Panc1 (cell line): ENCODE measurements around the gene MCF2L. TPM values are rescaled to one million over a fixed set of nuclear protein-coding genes. Genes with fewer than 3 reads are reported as not detected.

Source experiments
- ATAC-seq: fragments of 200-7000 bp; cut with Tn5 transposase; 2 replicates; pipeline ENCODE4 v1.9.1; 2020; ENCODE audit warnings: mild to moderate bottlenecking, moderate library complexity
- BruUV-seq: library from RNA; stranded (reverse); fragments of 400-500 nt; replicated peaks from 2 replicates; lab custom pipeline; 2021; lab: Mats Ljungman, UMichigan
- CTCF ChIA-PET: fragments of 300-600 bp; sonication (Branson Sonifier 250); formaldehyde crosslinking; loops from one replicate; lab custom pipeline; 2022; ENCODE audit warnings: antibody characterized with exemption; lab: Charles Lee
- POLR2A ChIA-PET: fragments of 300-600 bp; sonication (Branson Sonifier 250); formaldehyde crosslinking; loops from one replicate; lab custom pipeline; 2022; ENCODE audit warnings: antibody characterized with exemption; lab: Charles Lee
- DNase-seq: peaks from one replicate; pipeline ENCODE4 v3.0.0-alpha.2; 2010; ENCODE audit warnings: low read depth, low spot score
- H3K27ac ChIP-seq: 2 replicates; pipeline ENCODE4 v1.5.1; 2011; ENCODE audit warnings: mild to moderate bottlenecking, low read length, inconsistent platforms
- H3K27me3 ChIP-seq: fragments of 200-500 bp; sonication (Bioruptor generic); 2 replicates; pipeline ENCODE4 v1.6.0; 2014; ENCODE audit warnings: low read length, inconsistent platforms; ENCODE audit not compliant: control insufficient read depth, insufficient read depth
- H3K36me3 ChIP-seq: fragments of 200-500 bp; sonication (Bioruptor generic); 2 replicates; pipeline ENCODE4 v1.5.1; 2014; ENCODE audit warnings: inconsistent platforms, mild to moderate bottlenecking, low read length, moderate library complexity; ENCODE audit not compliant: control insufficient read depth, insufficient read depth
- H3K4me1 ChIP-seq: 2 replicates; pipeline ENCODE4 v1.5.1; 2011; ENCODE audit warnings: inconsistent platforms, mild to moderate bottlenecking, low read length, moderate library complexity; ENCODE audit not compliant: control insufficient read depth, insufficient read depth
- H3K4me3 ChIP-seq, 2 experiments: 2 replicates each; pipeline ENCODE4 v1.5.1; 2011 to 2012; ENCODE audit warnings: low read depth in 2 of 2, low read length in 2 of 2, mild to moderate bottlenecking in 2 of 2, inconsistent platforms in 1 of 2, moderate library complexity in 1 of 2
- H3K9me3 ChIP-seq: fragments of 200-500 bp; sonication (Bioruptor generic); 2 replicates; pipeline ENCODE4 v1.5.1; 2014; ENCODE audit warnings: low read depth, mild to moderate bottlenecking, inconsistent platforms, low read length, moderate library complexity; ENCODE audit not compliant: control insufficient read depth, insufficient read depth
- POLR2AphosphoS5 ChIP-seq: IDR thresholded peaks from 2 replicates; pipeline ENCODE4 v1.6.1; 2012; ENCODE audit warnings: mild to moderate bottlenecking, low read depth, low read length, moderate library complexity
- SIN3A ChIP-seq: IDR thresholded peaks from 2 replicates; pipeline ENCODE4 v1.6.1; 2012; ENCODE audit warnings: low read depth, mild to moderate bottlenecking, low read length, moderate library complexity, borderline replicate concordance; ENCODE audit not compliant: insufficient read depth
- TCF7L2 ChIP-seq: IDR thresholded peaks from 2 replicates; pipeline ENCODE4 v1.6.1; 2011; ENCODE audit warnings: mild to moderate bottlenecking, low read depth, low read length, inconsistent platforms
- in situ Hi-C: cut with HindIII; loops from 2 replicates; pipeline ENCODE4 v1.10.0; 2016; ENCODE audit warnings: low sequenced_read_pairs, low pct_unique_long_range_greater_than_20kb
- intact Hi-C: fragments of 100-400 bp; cut with micrococcal nuclease; formaldehyde crosslinking; loops from one replicate; pipeline ENCODE4 v1.10.0; 2022; ENCODE audit not compliant: unreplicated experiment
- total RNA-seq: library from RNA; stranded (reverse); gene quantifications from one replicate; pipeline ENCODE4 v1.2.1, GENCODE V29; 2021; ENCODE audit not compliant: unreplicated experiment
- TF ChIP-seq, protein P1 (sequence below), 2 experiments: IDR thresholded peaks; 2 replicates each; pipeline ENCODE4 v1.6.1; 2011 to 2012; ENCODE audit warnings: low read depth in 2 of 2, control low read depth in 1 of 2, low read length in 1 of 2, mild to moderate bottlenecking in 1 of 2, moderate library complexity in 1 of 2; ENCODE audit not compliant: insufficient read depth in 1 of 2
- TF ChIP-seq, protein P2 (sequence below): fragments of 450-650 bp; IDR thresholded peaks from 2 replicates; pipeline ENCODE4 v1.5.1; 2017; ENCODE audit warnings: mild to moderate bottlenecking

MCF2L gene
- total RNA-seq, 1 experiment from 2014 or later: 0.57 TPM

DNA sequence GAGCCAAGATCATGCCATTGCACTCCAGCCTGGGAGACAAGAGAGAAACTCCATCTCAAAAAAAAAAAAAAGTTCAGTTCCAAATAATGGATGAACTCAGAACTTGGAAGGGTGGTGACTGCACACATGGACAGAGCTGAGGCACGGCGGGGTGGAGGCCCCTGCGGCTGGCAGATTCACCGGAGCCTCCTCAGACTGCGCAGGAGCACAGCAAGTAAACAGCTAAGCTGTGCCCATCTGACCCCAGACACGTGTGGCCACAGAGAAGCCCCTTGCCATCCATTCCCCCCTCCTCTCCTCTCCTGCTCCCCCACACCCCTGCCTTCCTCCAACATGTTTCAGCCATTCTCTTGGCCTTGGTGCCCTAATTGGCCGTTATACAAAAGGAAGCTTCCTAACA lies 173.9 kb downstream of the MCF2L start:
- CTCF ChIA-PET: no interaction called here
- TF ChIP-seq, protein P1, sequence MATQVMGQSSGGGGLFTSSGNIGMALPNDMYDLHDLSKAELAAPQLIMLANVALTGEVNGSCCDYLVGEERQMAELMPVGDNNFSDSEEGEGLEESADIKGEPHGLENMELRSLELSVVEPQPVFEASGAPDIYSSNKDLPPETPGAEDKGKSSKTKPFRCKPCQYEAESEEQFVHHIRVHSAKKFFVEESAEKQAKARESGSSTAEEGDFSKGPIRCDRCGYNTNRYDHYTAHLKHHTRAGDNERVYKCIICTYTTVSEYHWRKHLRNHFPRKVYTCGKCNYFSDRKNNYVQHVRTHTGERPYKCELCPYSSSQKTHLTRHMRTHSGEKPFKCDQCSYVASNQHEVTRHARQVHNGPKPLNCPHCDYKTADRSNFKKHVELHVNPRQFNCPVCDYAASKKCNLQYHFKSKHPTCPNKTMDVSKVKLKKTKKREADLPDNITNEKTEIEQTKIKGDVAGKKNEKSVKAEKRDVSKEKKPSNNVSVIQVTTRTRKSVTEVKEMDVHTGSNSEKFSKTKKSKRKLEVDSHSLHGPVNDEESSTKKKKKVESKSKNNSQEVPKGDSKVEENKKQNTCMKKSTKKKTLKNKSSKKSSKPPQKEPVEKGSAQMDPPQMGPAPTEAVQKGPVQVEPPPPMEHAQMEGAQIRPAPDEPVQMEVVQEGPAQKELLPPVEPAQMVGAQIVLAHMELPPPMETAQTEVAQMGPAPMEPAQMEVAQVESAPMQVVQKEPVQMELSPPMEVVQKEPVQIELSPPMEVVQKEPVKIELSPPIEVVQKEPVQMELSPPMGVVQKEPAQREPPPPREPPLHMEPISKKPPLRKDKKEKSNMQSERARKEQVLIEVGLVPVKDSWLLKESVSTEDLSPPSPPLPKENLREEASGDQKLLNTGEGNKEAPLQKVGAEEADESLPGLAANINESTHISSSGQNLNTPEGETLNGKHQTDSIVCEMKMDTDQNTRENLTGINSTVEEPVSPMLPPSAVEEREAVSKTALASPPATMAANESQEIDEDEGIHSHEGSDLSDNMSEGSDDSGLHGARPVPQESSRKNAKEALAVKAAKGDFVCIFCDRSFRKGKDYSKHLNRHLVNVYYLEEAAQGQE (IDR thresholded peaks at IDR 0.05; ENCODE audit: insufficient read depth in 1 of 2, low read depth in 2 of 2, low read length in 1 of 2): no peak
- TF ChIP-seq POLR2AphosphoS5 (no peak), SIN3A (no peak), TCF7L2 (no peak)
- TF ChIP-seq, protein P2, sequence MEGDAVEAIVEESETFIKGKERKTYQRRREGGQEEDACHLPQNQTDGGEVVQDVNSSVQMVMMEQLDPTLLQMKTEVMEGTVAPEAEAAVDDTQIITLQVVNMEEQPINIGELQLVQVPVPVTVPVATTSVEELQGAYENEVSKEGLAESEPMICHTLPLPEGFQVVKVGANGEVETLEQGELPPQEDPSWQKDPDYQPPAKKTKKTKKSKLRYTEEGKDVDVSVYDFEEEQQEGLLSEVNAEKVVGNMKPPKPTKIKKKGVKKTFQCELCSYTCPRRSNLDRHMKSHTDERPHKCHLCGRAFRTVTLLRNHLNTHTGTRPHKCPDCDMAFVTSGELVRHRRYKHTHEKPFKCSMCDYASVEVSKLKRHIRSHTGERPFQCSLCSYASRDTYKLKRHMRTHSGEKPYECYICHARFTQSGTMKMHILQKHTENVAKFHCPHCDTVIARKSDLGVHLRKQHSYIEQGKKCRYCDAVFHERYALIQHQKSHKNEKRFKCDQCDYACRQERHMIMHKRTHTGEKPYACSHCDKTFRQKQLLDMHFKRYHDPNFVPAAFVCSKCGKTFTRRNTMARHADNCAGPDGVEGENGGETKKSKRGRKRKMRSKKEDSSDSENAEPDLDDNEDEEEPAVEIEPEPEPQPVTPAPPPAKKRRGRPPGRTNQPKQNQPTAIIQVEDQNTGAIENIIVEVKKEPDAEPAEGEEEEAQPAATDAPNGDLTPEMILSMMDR: no peak
- Histone ChIP-seq H3K4me1 (no peaks in the 10 kb centered on the region), H3K9me3 (no peaks in the 10 kb centered on the region), H3K4me3 (no peak overlapping the region), H3K27me3 (no peaks in the 10 kb centered on the region), H3K36me3 (no peaks in the 10 kb centered on the region), H3K27ac (no peak overlapping the region)
- in situ Hi-C loops: no loop called here
- intact Hi-C loops: no loop called here
- POLR2A ChIA-PET: no interaction called here
- no peak for DNase-seq
- BruUV-seq: no TSS peak
- no peak for ATAC-seq

DNA sequence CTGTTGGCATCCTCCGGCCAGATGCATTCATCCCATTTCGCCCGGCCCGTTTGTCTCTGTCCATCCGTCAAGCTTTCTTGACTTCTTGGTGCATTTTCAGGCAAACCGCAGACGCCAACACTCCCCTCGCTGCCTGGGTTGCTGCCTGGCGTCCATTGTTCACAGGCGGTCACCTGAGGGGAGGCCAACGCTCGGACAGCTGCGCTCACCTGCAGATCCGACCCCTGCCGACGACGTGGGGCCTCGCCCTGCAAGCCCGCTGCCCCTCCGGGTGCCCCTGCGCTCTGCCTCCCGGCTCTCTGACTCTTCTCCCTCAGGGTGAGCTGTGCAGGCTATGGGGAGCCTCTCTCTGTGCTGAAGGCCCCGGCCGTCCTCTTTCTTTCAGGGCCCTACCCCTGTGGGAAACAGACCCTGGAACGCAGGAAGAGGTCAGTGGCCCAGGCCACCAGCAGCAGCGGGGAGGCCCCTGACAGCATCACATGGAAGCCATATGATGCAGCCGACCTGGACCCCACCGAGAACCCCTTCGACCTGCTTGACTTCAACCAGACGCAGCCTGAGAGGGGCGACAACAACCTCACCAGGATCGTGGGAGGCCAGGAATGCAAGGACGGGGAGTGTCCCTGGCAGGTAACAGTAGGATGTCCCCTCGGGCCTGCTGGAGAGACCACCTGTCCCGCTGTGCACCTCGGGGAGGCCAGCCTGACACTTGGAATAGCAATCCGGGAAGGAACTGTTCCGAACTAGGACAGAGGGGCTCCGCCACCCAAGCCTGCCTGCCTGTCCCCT lies 174.6 kb downstream of the MCF2L start:
- no TSS peak for BruUV-seq
- ATAC-seq: no peak
- Histone ChIP-seq H3K9me3 (no peaks in the 10 kb centered on the region), H3K36me3 (no peaks in the 10 kb centered on the region), H3K4me3 (no peak overlapping the region), H3K27me3 (no peaks in the 10 kb centered on the region), H3K27ac (no peak overlapping the region), H3K4me1 (no peaks in the 10 kb centered on the region)
- in situ Hi-C loops: no loop called here
- TF ChIP-seq POLR2AphosphoS5 (no peak), TCF7L2 (no peak), SIN3A (no peak)
- TF ChIP-seq, protein P2: no peak
- TF ChIP-seq, protein P1 (IDR thresholded peaks at IDR 0.05; ENCODE audit: insufficient read depth in 1 of 2, low read depth in 2 of 2, low read length in 1 of 2): no peak
- DNase-seq: no peak
- CTCF ChIA-PET: no interaction called here
- POLR2A ChIA-PET: no interaction called here
- intact Hi-C loops: no loop called here
